H9 (cell line): ENCODE data around the gene ERAS. TPM values are rescaled to one million over a fixed set of nuclear protein-coding genes. Genes with fewer than 3 reads are reported as not detected.

Experiments used
- DNase-seq: peaks from one replicate; pipeline ENCODE4 v3.0.0-alpha.2; 2017
- H2AFZ ChIP-seq: one replicate; pipeline ENCODE4 v1.6.1; 2013; ENCODE audit warnings: mild to moderate bottlenecking, low read length, control low read depth, moderate library complexity
- H2AK5ac ChIP-seq: 2 replicates; pipeline ENCODE4 v1.6.1; 2013; ENCODE audit warnings: low read length, control low read depth, mixed read lengths; ENCODE audit not compliant: insufficient read length
- H2BK120ac ChIP-seq: one replicate; pipeline ENCODE4 v1.6.1; 2013; ENCODE audit warnings: low read depth, mild to moderate bottlenecking, low read length, control low read depth, inconsistent platforms; ENCODE audit not compliant: poor library complexity, severe bottlenecking
- H2BK12ac ChIP-seq: 2 replicates; pipeline ENCODE4 v1.6.1; 2013; ENCODE audit warnings: low read length, control low read depth, mixed read lengths, low read depth; ENCODE audit not compliant: insufficient read length
- H2BK15ac ChIP-seq: 2 replicates; pipeline ENCODE4 v1.6.1; 2013; ENCODE audit warnings: low read depth, low read length, control low read depth
- H2BK20ac ChIP-seq: one replicate; pipeline ENCODE4 v1.6.1; 2013; ENCODE audit warnings: low read depth, mild to moderate bottlenecking, low read length, control low read depth, inconsistent platforms; ENCODE audit not compliant: poor library complexity, severe bottlenecking
- H2BK5ac ChIP-seq: 2 replicates; pipeline ENCODE4 v1.6.1; 2013; ENCODE audit warnings: low read length, control low read depth, mixed read lengths; ENCODE audit not compliant: insufficient read length
- H3K14ac ChIP-seq: 2 replicates; pipeline ENCODE4 v1.6.1; 2013; ENCODE audit warnings: low read length, control low read depth; ENCODE audit not compliant: insufficient read depth
- H3K18ac ChIP-seq: 2 replicates; pipeline ENCODE4 v1.6.1; 2013; ENCODE audit warnings: low read depth, mild to moderate bottlenecking, mixed read lengths, low read length, control low read depth; ENCODE audit not compliant: insufficient read length
- H3K23ac ChIP-seq: 2 replicates; pipeline ENCODE4 v1.6.1; 2013; ENCODE audit warnings: low read length, control low read depth, mixed read lengths, low read depth; ENCODE audit not compliant: insufficient read length
- H3K23me2 ChIP-seq: 2 replicates; pipeline ENCODE4 v1.6.1; 2013; ENCODE audit warnings: low read depth, mild to moderate bottlenecking, mixed read lengths, low read length, control low read depth; ENCODE audit not compliant: insufficient read length, poor library complexity, severe bottlenecking
- H3K27ac ChIP-seq: 2 replicates; pipeline ENCODE4 v1.5.1; 2013; ENCODE audit warnings: low read length, control low read depth, mixed read lengths, low read depth; ENCODE audit not compliant: insufficient read length
- H3K27me3 ChIP-seq: 2 replicates; pipeline ENCODE4 v1.6.1; 2013; ENCODE audit warnings: low read length, control low read depth, inconsistent platforms; ENCODE audit not compliant: insufficient read depth
- H3K4ac ChIP-seq: 2 replicates; pipeline ENCODE4 v1.6.1; 2013; ENCODE audit warnings: low read depth, mild to moderate bottlenecking, control low read depth, inconsistent platforms, low read length, moderate library complexity
- H3K4me1 ChIP-seq: 2 replicates; pipeline ENCODE4 v1.6.1; 2013; ENCODE audit warnings: low read length, control low read depth, inconsistent platforms; ENCODE audit not compliant: insufficient read depth
- H3K4me2 ChIP-seq: 2 replicates; pipeline ENCODE4 v1.6.1; 2013; ENCODE audit warnings: low read length, control low read depth, mixed read lengths; ENCODE audit not compliant: insufficient read length, insufficient read depth
- H3K56ac ChIP-seq: 2 replicates; pipeline ENCODE4 v1.6.1; 2013; ENCODE audit warnings: low read depth, mild to moderate bottlenecking, mixed read lengths, low read length, control low read depth; ENCODE audit not compliant: insufficient read length
- H3K79me1 ChIP-seq: 2 replicates; pipeline ENCODE4 v1.6.1; 2013; ENCODE audit warnings: low read depth, mild to moderate bottlenecking, moderate library complexity, low read length, control low read depth, inconsistent platforms; ENCODE audit not compliant: insufficient read depth, poor library complexity, severe bottlenecking
- H3K79me2 ChIP-seq: 2 replicates; pipeline ENCODE4 v1.6.1; 2013; ENCODE audit warnings: low read length, control low read depth, inconsistent platforms; ENCODE audit not compliant: insufficient read depth
- H3K9ac ChIP-seq: 2 replicates; pipeline ENCODE4 v1.6.1; 2013; ENCODE audit warnings: low read length, control low read depth, mixed read lengths; ENCODE audit not compliant: insufficient read length; ENCODE audit errors: extremely low read depth
- H3K9me3 ChIP-seq: one replicate; pipeline ENCODE4 v1.6.1; 2013; ENCODE audit warnings: low read depth, low read length, inconsistent platforms; ENCODE audit not compliant: control insufficient read depth
- H3T11ph ChIP-seq: one replicate; pipeline ENCODE4 v1.6.1; 2013; ENCODE audit warnings: mild to moderate bottlenecking, low read length, control low read depth, inconsistent platforms
- H4K20me1 ChIP-seq: one replicate; pipeline ENCODE4 v1.6.1; 2013; ENCODE audit not compliant: control insufficient read depth, insufficient read length, insufficient read depth
- H4K5ac ChIP-seq: 2 replicates; pipeline ENCODE4 v1.6.1; 2013; ENCODE audit warnings: low read depth, mild to moderate bottlenecking, mixed read lengths, low read length, control low read depth; ENCODE audit not compliant: insufficient read length
- H4K8ac ChIP-seq: replicated peaks from 2 replicates; pipeline ENCODE4 v1.6.1; 2013; ENCODE audit warnings: low read length, control low read depth, mixed read lengths, low read depth; ENCODE audit not compliant: insufficient read length
- H4K91ac ChIP-seq: 2 replicates; pipeline ENCODE4 v1.6.1; 2013; ENCODE audit warnings: low read depth, mild to moderate bottlenecking, moderate library complexity, mixed read lengths, low read length, control low read depth; ENCODE audit not compliant: insufficient read length
- H3K27ac Mint-ChIP-seq, 3 experiments: 2 replicates in 2 of 3; 3 replicates in 1 of 3; pipeline ENCODE4 v1.8.0; 2020 to 2021; ENCODE audit warnings: mixed read lengths in 3 of 3, mild to moderate bottlenecking in 1 of 3, moderate library complexity in 1 of 3
- H3K27me3 Mint-ChIP-seq: 2 replicates; pipeline ENCODE4 v1.8.0; 2021; ENCODE audit warnings: low read depth, mild to moderate bottlenecking, moderate library complexity, mixed read lengths
- H3K36me3 Mint-ChIP-seq, 3 experiments: 2 replicates in 2 of 3; 3 replicates in 1 of 3; pipeline ENCODE4 v1.8.0; 2020 to 2021; ENCODE audit warnings: low read depth in 3 of 3, mixed read lengths in 3 of 3; ENCODE audit not compliant: insufficient read depth in 1 of 3
- H3K4me1 Mint-ChIP-seq, 2 experiments: 2 replicates each; pipeline ENCODE4 v1.8.0; 2020; ENCODE audit warnings: mixed read lengths in 2 of 2
- H3K4me3 Mint-ChIP-seq, 2 experiments: 2 replicates in 1 of 2; 3 replicates in 1 of 2; pipeline ENCODE4 v1.8.0; 2020 to 2021; ENCODE audit warnings: mild to moderate bottlenecking in 2 of 2, mixed read lengths in 2 of 2, moderate library complexity in 1 of 2
- H3K9me3 Mint-ChIP-seq, 2 experiments: 2 replicates in 1 of 2; 3 replicates in 1 of 2; pipeline ENCODE4 v1.8.0; 2020; ENCODE audit warnings: mild to moderate bottlenecking in 2 of 2, mixed read lengths in 2 of 2, moderate library complexity in 1 of 2
- CTCF ChIP-seq: fragments of 200-600 bp; sonication (generic); conservative IDR thresholded peaks from 3 replicates; pipeline ENCODE4 v1.8.0; 2021; ENCODE audit warnings: antibody characterized with exemption, mild to moderate bottlenecking
- WGBS: extraction: QIAGEN DNeasy Blood & Tissue Kit; methylation state at CpG from one replicate; pipeline ENCODE4 v1.1.7; 2013; ENCODE audit warnings: missing lambda C conversion rate, low lambda C conversion rate, mixed read lengths; ENCODE audit not compliant: insufficient read length; ENCODE audit errors: extremely low coverage; 5-methylcytosine and 5-hydroxymethylcytosine counted together
- total RNA-seq: library from RNA; stranded (reverse); gene quantifications from 2 replicates; pipeline ENCODE4 v1.2.1, GENCODE V29; 2021

The ERAS gene
- total RNA-seq, 1 experiment from 2014 or later = not detected

- Histone ChIP-seq H3K9me3 (peaks cover 15% of the 10 kb centered on the region), H3K18ac (no peak overlapping the region), H3K9ac (no peak overlapping the region), H2AFZ (no peak overlapping the region), H3K23ac (no peak overlapping the region), H4K5ac (no peak overlapping the region), H2BK20ac (no peak overlapping the region), H4K91ac (no peak overlapping the region), H2BK15ac (no peak overlapping the region), H3K27me3 (no peaks in the 10 kb centered on the region), H2BK120ac (no peak overlapping the region), H3K27ac (no peak overlapping the region), H2BK12ac (no peak overlapping the region), H3K23me2 (no peaks in the 10 kb centered on the region), H4K8ac (no peak overlapping the region), H3T11ph (no peak overlapping the region), H3K79me1 (no peaks in the 10 kb centered on the region), H2BK5ac (no peak overlapping the region), H3K56ac (no peak overlapping the region), H3K4me2 (no peak overlapping the region), H2AK5ac (no peak overlapping the region), H3K4me1 (no peaks in the 10 kb centered on the region), H3K14ac (no peak overlapping the region), H4K20me1 (no peaks in the 10 kb centered on the region), H3K79me2 (no peaks in the 10 kb centered on the region), H3K4ac (no peak overlapping the region)
- no peak overlapping the region for H3K4me3 Mint-ChIP-seq
- no peak overlapping the region for H3K27ac Mint-ChIP-seq
- peaks cover 11 to 55% (median 40%) of the 10 kb centered on the region in 3 experiments for H3K36me3 Mint-ChIP-seq
- H3K9me3 Mint-ChIP-seq = peaks cover 54 to 72% of the 10 kb centered on the region in 2 experiments
- DNase-seq = no peak
- TF ChIP-seq CTCF = no peak
- WGBS = no CpG with 5 or more reads among the region's 8 CpGs
- H3K27me3 Mint-ChIP-seq = peaks cover 2% of the 10 kb centered on the region; the same call in 1 of the 2 replicates
- H3K4me1 Mint-ChIP-seq = no peaks in the 10 kb centered on the region
These were observed 12.7 kb upstream of the ERAS start for GRCh38 chrX:48813644-48814043.
